B cell (primary cell): ENCODE data around the gene CAPN15. TPM values are rescaled to one million over a fixed set of nuclear protein-coding genes. Genes with fewer than 3 reads are reported as not detected.

Experiments
- ATAC-seq: fragments of 200-7000 bp; cut with Tn5 transposase; one replicate; pipeline ENCODE4 v1.10.0; 2021; ENCODE audit warnings: low read depth, mild to moderate bottlenecking, moderate number of reproducible peaks, moderate library complexity
- CTCF ChIA-PET: fragments of 350-600 bp; sonication (Branson Sonifier 250); formaldehyde crosslinking; loops from one replicate; lab custom pipeline; 2021; ENCODE audit warnings: antibody characterized with exemption, inconsistent platforms; lab: Charles Lee
- POLR2A ChIA-PET: fragments of 350-600 bp; sonication (Branson Sonifier 250); formaldehyde crosslinking; loops from one replicate; lab custom pipeline; 2021; ENCODE audit warnings: antibody characterized with exemption; lab: Charles Lee
- DNase-seq: peaks from one replicate; pipeline ENCODE4 v3.0.0; 2013
- H2AFZ ChIP-seq: 2 replicates; pipeline ENCODE4 v1.6.1; 2012; ENCODE audit warnings: mild to moderate bottlenecking, low read depth, low read length; ENCODE audit not compliant: insufficient read depth, poor library complexity, severe bottlenecking
- H3K27ac ChIP-seq, 2 donors: 1 replicate in 1 of 2; 2 replicates in 1 of 2; pipeline ENCODE4 v1.5.1; 2012 to 2013; ENCODE audit warnings: low read length in 2 of 2, mild to moderate bottlenecking in 2 of 2, moderate library complexity in 1 of 2
- H3K27me3 ChIP-seq, 4 experiments: fragments of 200-600 bp in 1 of 4; sonication (generic) in 1 of 4; replicated peaks in 1 of 4; 1 replicate in 2 of 4; 2 replicates in 2 of 4; pipeline versions ENCODE4 v1.6.1 to v1.7.0; 2013 to 2016; ENCODE audit warnings: low read length in 3 of 4, mild to moderate bottlenecking in 2 of 4, mixed read lengths in 1 of 4, moderate library complexity in 1 of 4; ENCODE audit not compliant: insufficient read depth in 4 of 4, control insufficient read depth in 3 of 4; ENCODE audit errors: control extremely low read depth in 1 of 4
- H3K36me3 ChIP-seq, 2 experiments: replicated peaks in 1 of 2; 1 replicate in 1 of 2; 2 replicates in 1 of 2; pipeline versions ENCODE4 v1.6.1 to v1.7.1; 2013; ENCODE audit warnings: low read length in 1 of 2; ENCODE audit not compliant: insufficient read depth in 2 of 2, control insufficient read depth in 1 of 2; ENCODE audit errors: control extremely low read depth in 1 of 2, extremely low read depth in 1 of 2
- H3K4me1 ChIP-seq, 2 donors: fragments of 200-600 bp in 1 of 2; sonication (generic) in 1 of 2; 1 replicate in 1 of 2; 2 replicates in 1 of 2; pipeline versions ENCODE4 v1.5.1 to v1.6.1; 2013 to 2017; ENCODE audit warnings: low read length in 2 of 2; ENCODE audit not compliant: control insufficient read depth in 2 of 2, insufficient read depth in 2 of 2
- H3K4me2 ChIP-seq: replicated peaks from 2 replicates; pipeline ENCODE3; 2012; ENCODE audit warnings: mild to moderate bottlenecking, low read depth, low read length; ENCODE audit not compliant: poor library complexity, severe bottlenecking
- H3K4me3 ChIP-seq, 5 experiments: fragments of 200-600 bp in 1 of 5; sonication (generic) in 1 of 5; 1 replicate in 3 of 5; 2 replicates in 2 of 5; pipeline versions ENCODE4 v1.5.1 to v1.7.0; 2011 to 2016; ENCODE audit warnings: low read length in 4 of 5, mild to moderate bottlenecking in 4 of 5, low read depth in 2 of 5, control low read depth in 1 of 5, moderate library complexity in 1 of 5; ENCODE audit not compliant: insufficient read depth in 1 of 5; ENCODE audit errors: control extremely low read depth in 1 of 5, extremely low read depth in 1 of 5
- H3K79me2 ChIP-seq: fragments of 200-600 bp; sonication (generic); one replicate; pipeline ENCODE4 v1.6.0; 2016; ENCODE audit warnings: low read length; ENCODE audit not compliant: control insufficient read depth, insufficient read depth
- H3K9ac ChIP-seq: fragments of 200-600 bp; sonication (generic); 2 replicates; pipeline ENCODE4 v1.6.1; 2017; ENCODE audit warnings: mild to moderate bottlenecking, low read length, moderate library complexity
- H3K9me3 ChIP-seq, 3 donors: one replicate each; pipeline versions ENCODE4 v1.6.1 to v1.7.1; 2013; ENCODE audit warnings: low read length in 2 of 3; ENCODE audit not compliant: control insufficient read depth in 2 of 3, insufficient read depth in 1 of 3; ENCODE audit errors: control extremely low read depth in 1 of 3
- H4K20me1 ChIP-seq: 2 replicates; pipeline ENCODE4 v1.6.0; 2012; ENCODE audit warnings: mild to moderate bottlenecking, low read length; ENCODE audit not compliant: insufficient read depth, control insufficient read depth, poor library complexity, severe bottlenecking
- H3K27ac Mint-ChIP-seq: one replicate; pipeline ENCODE4 v1.8.0; 2021; ENCODE audit warnings: mixed read lengths
- H3K27me3 Mint-ChIP-seq: one replicate; pipeline ENCODE4 v1.8.0; 2021; ENCODE audit warnings: mixed read lengths
- H3K4me1 Mint-ChIP-seq: one replicate; pipeline ENCODE4 v1.8.0; 2021; ENCODE audit warnings: mixed read lengths
- H3K4me3 Mint-ChIP-seq: one replicate; pipeline ENCODE4 v1.8.0; 2021; ENCODE audit warnings: mixed read lengths
- H3K9me3 Mint-ChIP-seq: one replicate; pipeline ENCODE4 v1.8.0; 2022; ENCODE audit warnings: mixed read lengths; ENCODE audit not compliant: insufficient read depth
- CTCF ChIP-seq: fragments of 200-600 bp; IDR thresholded peaks from one replicate; pipeline ENCODE4 v1.8.0; 2022; ENCODE audit warnings: antibody characterized with exemption, mild to moderate bottlenecking
- EZH2 ChIP-seq: IDR thresholded peaks from 2 replicates; pipeline ENCODE4 v1.6.1; 2012; ENCODE audit warnings: borderline replicate concordance, low read depth, mild to moderate bottlenecking, moderate library complexity, low read length; ENCODE audit not compliant: insufficient read depth, poor library complexity, severe bottlenecking
- WGBS: methylation state at CpG from one replicate; pipeline ENCODE4 v1.1.5; 2013; ENCODE audit warnings: missing lambda C conversion rate; ENCODE audit not compliant: insufficient coverage; 5-methylcytosine and 5-hydroxymethylcytosine counted together
- intact Hi-C: fragments of 100-400 bp; cut with micrococcal nuclease; formaldehyde crosslinking; loops from one replicate; pipeline ENCODE4 v1.10.0; 2022
- polyA plus RNA-seq: library from polyadenylated mRNA; depleted of rRNA; stranded (reverse); fragments of >200 nt; gene quantifications from 2 replicates; pipeline ENCODE4 v1.2.3, GENCODE V29; 2012
- total RNA-seq, 2 donors: library from RNA; stranded (reverse); fragments of 120-200 nt in 1 of 2; gene quantifications; 1 replicate in 1 of 2; 2 replicates in 1 of 2; pipeline versions ENCODE4 v1.2.3 to v1.2.4, GENCODE V29; 2013 to 2022

Gene CAPN15
- total and polyA plus RNA-seq, 2 donors (not counting 1 experiment from before 2014, with no cell fraction given) = 67.2 to 77.2 TPM

- H4K20me1 ChIP-seq = no peaks in the 10 kb centered on the region
- H3K4me3 ChIP-seq = no peak overlapping the region
- WGBS = 97% methylated on average over 9 of the region's 9 CpGs
- no peak overlapping the region for H3K27ac ChIP-seq
- H3K36me3 ChIP-seq = peaks cover 0 to 2% of the 10 kb centered on the region in 2 experiments
- ChIA-PET POLR2A (no interaction called here), CTCF (interaction anchor here (1.1 kb wide), 1 partner anchor 60 kb away, joined by 3 read pairs; no protein-coding TSS in a partner anchor)
- Mint-ChIP-seq H3K27ac (no peak overlapping the region), H3K9me3 (no peaks in the 10 kb centered on the region), H3K4me3 (no peak overlapping the region), H3K4me1 (peaks cover under 1% of the 10 kb centered on the region), H3K27me3 (no peaks in the 10 kb centered on the region)
- no peaks in the 10 kb centered on the region for H3K79me2 ChIP-seq
- DNase-seq (no peak), ATAC-seq (no peak)
- no peaks in the 10 kb centered on the region for H3K27me3 ChIP-seq
- H2AFZ ChIP-seq = no peak overlapping the region
- no peak for TF ChIP-seq EZH2
- TF ChIP-seq CTCF = no peak
- no peak overlapping the region for H3K9ac ChIP-seq
- peaks cover 0 to under 1% of the 10 kb centered on the region in 2 donors for H3K4me1 ChIP-seq
- intact Hi-C loops = no loop called here
- no peak overlapping the region for H3K4me2 ChIP-seq
- peaks cover 0 to 2% (median 0%) of the 10 kb centered on the region in 3 donors for H3K9me3 ChIP-seq
Observed at GRCh38 chr16:518858-519257, 8.7 kb upstream of the CAPN15 start.

GRCh38 chr16:519425-519824 is 8.1 kb upstream of the CAPN15 start:
- Mint-ChIP-seq H3K4me1 (peaks cover 3% of the 10 kb centered on the region), H3K4me3 (no peak overlapping the region), H3K27me3 (no peaks in the 10 kb centered on the region), H3K27ac (no peak overlapping the region), H3K9me3 (no peaks in the 10 kb centered on the region)
- no peak for TF ChIP-seq EZH2
- no peak for TF ChIP-seq CTCF
- Histone ChIP-seq H3K27ac (no peak overlapping the region), H3K4me3 (no peak overlapping the region), H3K79me2 (no peaks in the 10 kb centered on the region), H3K9ac (no peak overlapping the region), H2AFZ (no peak overlapping the region), H3K9me3 (peaks cover 0 to 2% (median 0%) of the 10 kb centered on the region in 3 donors), H3K4me2 (no peak overlapping the region), H3K4me1 (peaks cover 0 to 4% of the 10 kb centered on the region in 2 donors), H3K36me3 (peaks cover 0 to 2% of the 10 kb centered on the region in 2 experiments), H4K20me1 (no peaks in the 10 kb centered on the region), H3K27me3 (no peaks in the 10 kb centered on the region)
- intact Hi-C loops = no loop called here
- WGBS = 96% methylated on average over 19 of the region's 19 CpGs
- DNase-seq (no peak), ATAC-seq (no peak)
- ChIA-PET POLR2A (no interaction called here), CTCF (no interaction called here)
